GM08714 (cell line): ENCODE measurements around the gene SLCO4A1.

Experiments
- H3K4me3 ChIP-seq: fragments of 200-500 bp; sonication (Bioruptor generic); 2 replicates; pipeline ENCODE4 v1.5.1; 2014; ENCODE audit warnings: mild to moderate bottlenecking, low read length, inconsistent platforms
- ZNF274 ChIP-seq: IDR thresholded peaks from 2 replicates; pipeline ENCODE4 v1.6.1; 2012; ENCODE audit warnings: mild to moderate bottlenecking, low read depth, low read length

SLCO4A1 gene

DNA sequence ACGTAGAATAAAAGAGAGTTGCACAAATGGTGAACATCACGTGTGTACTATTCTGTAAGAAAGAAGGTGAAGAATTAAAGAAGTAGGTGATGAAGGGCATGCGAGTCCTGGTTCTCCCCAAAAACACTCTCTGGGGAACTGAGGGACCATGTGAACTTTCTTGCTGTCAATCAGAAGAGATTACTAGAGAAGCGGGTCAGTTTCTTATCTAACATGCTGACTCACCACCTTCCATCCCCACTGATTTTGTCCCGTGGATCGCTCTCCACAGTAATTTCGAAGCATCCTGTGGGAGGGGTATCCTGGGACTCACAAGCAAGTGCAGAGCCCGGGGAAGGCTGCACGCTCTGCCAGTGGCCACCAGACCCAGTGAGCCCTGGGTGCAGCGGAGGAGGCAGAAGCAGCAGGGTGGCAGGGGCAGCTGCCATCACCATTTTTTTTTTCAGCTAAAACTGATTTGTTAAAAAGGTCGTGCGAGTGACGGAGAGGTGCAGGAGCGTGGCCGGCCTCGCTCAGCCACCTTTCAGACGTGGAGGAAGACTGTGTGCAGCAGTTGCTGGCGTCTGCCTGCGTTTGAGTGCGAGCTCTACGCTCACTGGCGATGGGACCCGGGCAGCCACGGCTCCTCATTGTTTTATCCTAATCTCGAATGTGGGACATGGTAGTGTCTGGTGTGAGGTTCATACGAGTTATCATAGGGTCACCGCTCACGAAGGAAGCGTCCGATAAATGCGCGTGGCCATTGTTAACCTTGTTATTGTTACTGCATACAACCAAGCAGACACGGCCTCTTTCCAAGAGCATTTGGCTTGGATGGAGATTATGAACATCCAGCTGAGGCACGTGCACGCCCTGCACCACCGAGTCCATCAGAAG is 28.0 kb upstream of the SLCO4A1 start:
- no peak overlapping the region for H3K4me3 ChIP-seq
- no peak for TF ChIP-seq ZNF274

DNA sequence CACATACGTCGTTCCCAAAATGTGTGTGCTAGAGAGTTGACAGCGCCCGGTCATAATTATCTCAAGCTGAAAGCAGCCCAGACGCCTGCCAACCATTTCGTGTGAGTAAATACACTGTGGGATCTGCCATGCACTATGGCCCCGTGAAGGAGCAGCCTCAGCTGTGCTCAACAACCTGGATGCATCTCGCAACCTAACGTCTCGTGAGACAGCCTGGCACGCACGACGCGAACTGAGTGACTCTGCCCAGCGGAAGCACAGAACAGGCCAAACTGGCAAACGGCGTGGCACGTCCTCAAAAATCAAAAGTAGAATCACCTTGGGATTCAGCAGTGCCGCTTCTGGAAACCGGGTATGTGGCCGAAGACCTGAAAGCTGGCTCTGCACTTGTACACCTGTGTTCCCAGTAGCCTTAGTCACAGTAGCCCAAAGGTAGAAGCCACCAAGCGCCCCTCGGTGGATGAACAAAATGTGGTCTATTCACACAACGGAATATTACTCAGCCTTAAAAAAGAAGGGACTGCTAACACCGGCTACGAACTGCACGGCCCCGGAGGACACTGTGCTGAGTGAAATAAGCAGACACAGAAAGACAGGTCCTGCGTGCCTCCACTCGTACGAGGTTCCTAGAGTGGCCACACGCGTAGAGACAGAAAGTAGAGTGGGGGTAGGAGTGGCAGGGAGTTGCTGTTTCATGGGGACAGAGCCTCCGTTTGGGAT is 27.2 kb upstream of the SLCO4A1 start:
- H3K4me3 ChIP-seq, result no peak overlapping the region
- TF ChIP-seq ZNF274, result no peak

DNA sequence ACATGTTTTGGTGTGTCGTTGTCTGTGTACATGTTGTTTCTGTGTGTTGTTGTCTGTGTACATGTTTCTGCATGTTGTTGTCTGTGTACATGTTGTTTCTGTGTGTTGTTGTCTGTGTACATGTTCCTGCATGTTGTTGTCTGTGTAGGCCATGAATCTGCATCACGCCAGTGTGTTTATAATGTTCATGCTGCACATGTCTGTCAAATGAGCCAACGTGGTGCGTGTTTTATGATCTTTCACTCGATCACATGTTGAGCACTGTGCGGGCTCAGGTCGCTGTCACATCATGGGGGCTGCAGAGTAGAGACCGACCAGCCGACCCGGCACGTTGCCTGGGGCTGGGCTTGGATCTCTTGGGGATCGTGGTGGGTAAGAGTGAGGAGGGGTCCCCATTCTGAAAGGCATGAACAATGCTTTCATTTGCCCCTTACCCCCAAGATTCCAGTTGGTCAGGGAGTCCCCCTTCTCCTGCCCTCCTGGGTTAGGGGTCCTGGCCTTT is 26.5 kb upstream of the SLCO4A1 start:
- no peak overlapping the region for H3K4me3 ChIP-seq
- no peak for TF ChIP-seq ZNF274

DNA sequence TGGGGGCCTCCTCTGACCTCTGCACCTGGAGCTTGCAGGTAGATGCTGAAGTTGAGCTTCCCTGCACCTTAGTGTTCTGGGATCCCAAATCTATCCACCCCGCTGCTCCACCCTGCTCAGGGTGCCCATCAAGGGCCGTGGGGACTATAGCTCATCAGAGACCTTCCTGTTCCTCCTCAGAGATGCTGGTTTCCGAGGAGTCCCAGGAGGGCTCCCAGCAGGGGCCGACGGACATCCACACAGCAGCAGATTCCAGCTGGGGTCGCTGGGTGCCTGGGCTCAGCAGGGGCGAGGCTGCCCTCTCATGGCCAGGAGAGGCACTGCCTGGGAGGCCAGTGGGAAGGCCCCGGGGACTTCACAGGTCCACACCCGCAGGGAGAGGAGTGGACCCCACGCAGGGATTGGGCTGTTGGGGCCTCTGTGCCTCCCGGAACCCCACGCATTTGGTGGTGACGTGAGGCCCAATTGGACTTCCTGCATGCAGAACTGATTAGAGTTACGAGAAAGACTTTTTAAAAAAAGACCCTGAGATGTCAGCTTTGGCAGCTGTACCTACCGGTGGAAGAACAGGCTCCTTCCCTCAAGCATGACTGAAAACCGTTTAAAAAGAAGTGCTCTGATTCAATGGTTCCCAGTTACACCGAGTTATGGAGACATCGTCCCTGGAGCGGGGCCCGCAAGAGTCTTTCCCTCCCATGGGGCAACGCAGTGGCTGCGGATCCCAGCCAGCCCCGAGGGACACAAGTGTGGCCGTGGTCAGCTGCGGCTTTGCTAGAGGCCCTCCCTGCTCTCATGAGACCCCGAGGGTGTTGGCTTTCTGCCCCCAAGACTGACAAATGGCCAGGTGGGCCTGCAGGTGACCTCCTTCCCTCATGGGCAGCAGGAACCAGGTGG is 25.3 kb upstream of the SLCO4A1 start:
- no peak overlapping the region for H3K4me3 ChIP-seq
- no peak for TF ChIP-seq ZNF274

DNA sequence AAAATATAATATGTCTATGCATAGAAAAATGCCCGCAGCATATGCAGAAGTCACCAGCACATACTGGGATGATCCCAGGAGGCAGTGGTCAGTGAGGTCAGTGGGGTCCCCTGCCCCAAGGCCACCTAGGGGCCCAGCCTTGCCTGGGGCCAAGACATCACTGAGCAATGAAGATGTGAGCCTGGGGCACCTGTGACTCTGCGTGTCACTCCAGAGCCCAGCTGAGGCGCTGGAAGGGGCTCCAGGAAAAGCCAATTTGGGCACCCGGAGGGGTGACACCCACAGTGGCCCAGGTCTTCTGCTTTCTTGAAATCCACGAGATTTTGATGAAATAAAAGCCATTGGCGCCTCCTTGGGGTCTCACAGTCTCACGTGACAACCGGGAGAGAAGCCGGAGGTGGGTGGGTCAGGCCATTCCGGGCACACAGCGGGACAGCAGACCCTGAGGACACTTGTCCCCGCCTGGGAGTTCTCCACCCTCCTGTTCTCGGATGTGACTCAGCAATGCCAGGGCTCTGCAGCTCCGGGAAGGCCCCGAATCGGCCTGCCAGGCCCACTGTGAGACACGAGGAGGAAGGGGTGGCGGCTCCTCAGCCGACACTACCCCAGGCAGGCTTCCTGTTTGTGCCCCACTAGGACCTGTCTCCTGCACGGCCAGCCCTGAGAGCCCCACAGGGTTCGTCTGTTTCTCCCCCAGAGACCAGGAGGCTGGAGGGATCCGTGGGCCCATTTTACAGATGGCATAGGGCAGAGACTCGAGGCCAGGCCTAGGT is 24.4 kb upstream of the SLCO4A1 start:
- no peak overlapping the region for H3K4me3 ChIP-seq
- TF ChIP-seq ZNF274, result no peak

DNA sequence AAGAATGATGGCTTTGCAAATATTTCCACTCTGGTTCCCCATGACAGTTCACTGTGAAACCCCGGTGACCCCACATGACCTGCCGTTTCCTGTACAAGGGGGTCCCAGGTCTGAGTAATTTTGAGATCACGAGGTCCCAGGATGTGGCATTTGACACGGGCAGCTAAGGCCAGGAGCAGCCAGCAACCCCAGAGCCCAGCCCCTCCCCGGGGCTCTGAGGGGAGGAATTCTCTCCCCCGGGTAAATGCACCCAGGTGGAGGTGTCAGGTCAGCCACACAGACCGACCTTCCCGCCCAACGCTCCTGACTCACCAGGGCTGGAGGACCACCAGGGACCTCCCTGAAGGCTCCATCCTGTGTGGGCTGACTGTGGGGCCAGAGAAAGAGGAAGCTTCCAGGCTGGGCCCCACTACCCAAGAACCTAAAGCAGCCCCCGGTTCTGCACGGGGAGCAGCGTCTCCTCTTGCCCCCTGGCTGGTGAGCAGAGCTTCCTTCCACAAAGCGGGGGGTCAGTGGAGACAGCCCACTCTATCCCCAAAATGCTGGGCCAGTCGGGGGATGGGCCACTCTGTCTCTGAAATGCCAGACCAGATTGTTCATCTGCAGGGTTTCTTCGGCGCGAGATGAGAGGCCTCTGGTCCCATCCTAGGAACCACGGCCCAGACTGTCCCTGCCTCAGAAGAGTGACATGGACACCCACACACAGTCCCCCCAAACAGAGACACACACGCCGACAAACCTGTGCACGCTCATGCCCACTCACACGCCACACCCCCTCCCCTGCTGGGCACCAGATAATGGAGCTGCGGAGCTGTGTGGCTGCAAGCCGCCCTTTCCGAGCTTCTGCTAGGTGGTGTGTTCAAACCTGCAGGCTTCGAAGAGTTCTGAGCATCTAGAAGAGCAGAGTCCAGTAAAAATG is 23.4 kb upstream of the SLCO4A1 start:
- no peak for TF ChIP-seq ZNF274
- H3K4me3 ChIP-seq, result no peak overlapping the region

DNA sequence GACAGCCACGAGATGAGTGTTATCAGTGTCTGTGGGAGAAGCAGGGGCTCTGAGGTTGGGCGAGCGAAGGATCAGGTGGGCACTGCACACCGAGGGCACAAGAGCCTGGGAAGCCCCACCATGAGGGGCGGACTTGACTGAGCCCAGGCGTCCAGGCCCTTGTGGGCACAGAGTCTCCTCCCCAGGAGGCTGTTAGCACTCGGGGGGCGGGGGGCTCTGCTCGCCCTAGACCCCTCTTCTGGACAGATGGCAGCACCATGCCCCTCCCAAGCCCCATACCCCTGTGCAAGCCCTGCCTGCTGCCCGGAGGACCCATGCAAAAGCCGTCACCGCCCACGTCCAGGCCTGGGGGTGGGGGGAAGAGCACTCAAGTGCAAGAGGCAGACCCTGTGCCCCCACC is 21.7 kb upstream of the SLCO4A1 start:
- no peak overlapping the region for H3K4me3 ChIP-seq
- TF ChIP-seq ZNF274, result no peak

DNA sequence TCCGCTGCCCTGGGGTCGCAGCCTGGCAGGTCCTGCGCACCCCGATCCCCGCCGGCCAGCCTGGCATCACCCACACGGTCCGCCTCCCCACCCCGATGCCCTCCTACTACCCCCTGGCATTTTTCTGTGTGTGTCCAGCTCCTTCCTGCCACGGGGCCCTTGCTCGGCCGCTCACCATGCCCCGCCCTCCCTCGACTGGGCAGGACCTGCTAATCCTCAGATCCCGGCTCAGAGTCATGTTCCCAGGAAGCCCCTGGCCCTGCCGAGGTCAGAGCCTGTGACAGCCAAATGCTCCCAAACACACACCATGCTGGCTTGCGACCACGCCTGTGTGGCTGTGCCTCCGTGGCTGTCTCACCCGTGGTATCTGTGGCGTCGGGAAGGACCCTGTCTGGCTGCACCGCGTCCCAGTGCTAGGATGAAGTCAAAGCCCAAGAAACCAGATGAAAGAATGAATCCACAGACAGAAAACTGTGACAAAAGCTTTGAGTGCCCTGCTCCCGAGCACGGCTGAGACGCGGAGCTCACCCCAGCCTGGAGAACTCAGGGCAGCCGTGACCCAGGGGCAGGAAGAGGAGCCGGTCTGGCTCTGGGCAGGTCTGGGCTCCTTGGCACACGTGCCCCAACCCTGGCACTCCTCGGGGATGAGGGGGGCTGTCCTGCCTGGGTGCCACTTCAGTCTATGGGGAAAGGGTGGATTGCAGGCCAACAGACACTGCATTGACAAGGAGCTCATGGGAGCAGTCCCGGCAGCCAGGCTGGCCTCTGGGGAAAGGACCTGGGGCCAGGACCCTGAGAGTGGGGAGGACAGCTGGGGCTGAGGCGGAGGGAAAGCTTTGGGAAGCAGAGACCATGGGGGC is 20.8 kb upstream of the SLCO4A1 start:
- no peak for TF ChIP-seq ZNF274

DNA sequence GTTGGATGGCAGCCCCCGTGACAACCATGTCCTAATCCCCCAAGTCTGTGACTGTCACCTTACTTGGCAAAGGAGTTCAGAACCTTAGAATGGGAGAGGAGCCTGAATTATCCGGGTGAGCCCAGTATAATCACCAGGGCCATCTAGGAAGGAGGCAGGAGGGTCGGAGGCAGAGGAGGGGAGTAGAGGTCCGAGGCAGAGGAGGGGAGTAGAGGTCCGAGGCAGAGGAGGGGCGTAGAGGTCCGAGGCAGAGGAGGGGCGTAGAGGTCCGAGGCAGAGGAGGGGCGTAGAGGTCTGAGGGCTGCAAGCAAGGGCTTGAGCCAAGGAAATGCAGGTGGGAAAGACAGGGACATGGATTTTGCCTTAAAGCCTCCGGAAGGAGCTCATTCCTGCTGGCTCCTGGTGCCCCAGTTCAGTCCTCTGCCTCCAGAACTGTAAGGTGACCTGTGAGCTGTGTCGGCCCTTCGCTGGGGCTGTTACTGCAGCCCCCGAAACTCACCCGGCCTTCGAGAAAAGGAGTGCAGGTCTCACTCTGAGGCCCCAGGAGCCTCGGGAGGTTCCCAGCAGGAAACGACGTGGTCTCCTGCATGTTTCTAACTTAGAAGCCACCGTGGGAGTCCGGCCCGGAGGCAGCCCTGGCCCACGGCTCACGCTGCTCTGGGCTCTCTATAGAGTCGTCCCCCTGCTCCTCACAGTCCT is 20.0 kb upstream of the SLCO4A1 start:
- TF ChIP-seq ZNF274, result no peak

More for the DNA sequence above, 20.8 kb upstream of the SLCO4A1 start:
- H3K4me3 ChIP-seq, result no peak overlapping the region

DNA sequence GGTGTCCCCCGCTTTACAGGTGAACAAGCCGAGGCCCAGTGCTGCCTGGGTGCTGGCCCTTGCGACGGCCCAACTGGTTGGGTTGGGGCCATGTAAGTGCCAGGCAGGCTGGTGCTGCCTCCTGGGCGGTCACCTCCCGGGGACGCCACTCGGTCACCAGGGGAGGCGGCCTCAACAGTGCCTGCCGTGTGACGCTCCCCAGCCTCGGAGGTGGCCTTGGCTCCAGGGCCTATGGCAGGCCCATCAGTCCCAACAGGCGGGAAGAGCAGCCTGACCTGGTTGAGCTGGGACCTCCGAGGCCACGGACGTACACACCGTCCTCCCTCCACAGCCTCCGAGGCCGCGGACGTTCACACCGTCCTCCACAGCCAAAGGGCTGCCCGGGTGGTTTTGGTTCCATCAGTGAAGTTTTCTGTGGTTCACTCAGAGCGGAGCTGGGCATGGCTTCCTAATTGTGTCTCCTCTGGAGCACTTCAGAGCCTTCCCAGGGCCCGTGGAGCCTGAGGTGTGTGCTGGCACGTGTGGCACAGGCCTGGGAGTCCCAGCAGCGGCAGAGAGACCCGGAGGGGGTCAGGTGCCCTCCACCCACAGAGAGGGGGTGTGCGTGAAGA is 19.3 kb upstream of the SLCO4A1 start:
- TF ChIP-seq ZNF274, result no peak
- no peak overlapping the region for H3K4me3 ChIP-seq

More for the DNA sequence above, 20.0 kb upstream of the SLCO4A1 start:
- H3K4me3 ChIP-seq, result no peak overlapping the region
